NCI-H1436 treated with DMSO at 0.1 percent for 48 hours (cell line): ENCODE data around the gene USP6NL.

Experiments used
- DNase-seq: peaks from one replicate; lab custom pipeline; 2025; lab: John Stamatoyannopoulos, UW

The USP6NL gene

GRCh38 chr10:11414314-11415038, 197.0 kb downstream of the USP6NL start:
- no peak for DNase-seq

DNA sequence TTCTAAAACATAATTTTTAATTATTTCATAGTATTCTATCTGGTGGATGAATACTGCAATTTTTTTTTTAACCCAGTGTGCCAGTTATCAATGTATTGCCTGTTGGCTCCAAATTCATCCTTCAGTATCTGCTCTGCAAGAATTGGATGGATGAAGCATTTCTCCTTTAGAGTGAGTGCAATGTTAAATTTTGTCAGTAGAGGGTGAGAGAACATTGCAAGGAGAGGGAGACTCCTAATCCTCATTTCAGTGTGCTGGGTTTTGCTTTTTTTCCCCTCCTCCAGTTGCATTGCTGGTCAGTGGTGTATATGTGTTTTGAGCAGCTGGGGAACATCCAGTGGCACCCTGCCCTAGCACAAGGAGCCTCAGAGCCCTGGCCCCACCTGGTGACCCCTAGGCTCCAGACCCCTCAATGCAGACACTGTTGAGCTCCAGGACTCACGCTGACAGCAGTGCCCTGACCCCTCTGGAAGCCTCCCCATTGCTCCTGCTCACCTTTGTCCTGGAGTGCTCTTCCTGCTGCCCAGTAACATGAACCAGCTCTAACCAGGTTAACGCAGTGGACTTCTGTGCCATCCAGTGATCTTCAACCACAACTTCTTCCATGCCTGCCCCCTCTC, 199.4 kb downstream of the USP6NL start:
- no peak for DNase-seq

DNA sequence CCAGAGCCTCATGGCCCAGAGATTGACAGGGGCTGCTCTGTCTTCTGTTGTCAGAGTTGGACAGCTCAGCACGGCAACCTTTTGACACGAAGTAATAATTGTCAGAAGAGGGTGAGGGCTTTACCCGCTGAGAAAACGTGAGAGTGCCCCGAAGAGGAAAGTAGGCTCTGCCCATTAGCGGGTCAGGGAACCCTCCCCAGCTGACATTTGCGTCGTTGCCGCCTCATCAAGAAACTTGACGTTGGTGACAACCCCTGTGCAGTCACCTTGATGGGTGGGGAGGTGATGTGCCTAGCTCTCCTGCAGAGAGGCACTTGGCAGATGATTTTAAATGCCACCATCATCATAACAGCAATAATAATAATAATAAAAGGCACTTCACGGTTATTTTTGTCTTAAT, 202.1 kb downstream of the USP6NL start:
- DNase-seq = no peak

DNA sequence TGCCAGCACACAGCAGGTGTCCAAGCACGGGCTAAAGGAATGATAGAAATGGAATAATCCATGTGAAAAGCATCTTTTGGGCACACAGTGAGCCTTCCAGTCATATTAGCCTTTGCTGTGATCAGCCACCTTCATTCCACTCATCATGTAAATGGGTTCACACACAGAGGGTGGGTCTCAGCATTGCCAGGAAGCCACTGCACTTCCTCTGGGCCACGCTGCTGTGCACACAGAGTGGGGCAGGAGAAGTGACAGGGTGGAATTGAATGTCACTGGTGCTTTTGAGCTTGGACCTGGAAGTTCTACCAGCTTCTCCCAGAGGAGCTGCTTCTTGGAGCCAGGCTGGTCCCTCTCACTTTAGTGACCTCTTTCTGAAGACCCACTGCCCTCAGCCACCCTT, 203.5 kb downstream of the USP6NL start:
- DNase-seq = no peak

DNA sequence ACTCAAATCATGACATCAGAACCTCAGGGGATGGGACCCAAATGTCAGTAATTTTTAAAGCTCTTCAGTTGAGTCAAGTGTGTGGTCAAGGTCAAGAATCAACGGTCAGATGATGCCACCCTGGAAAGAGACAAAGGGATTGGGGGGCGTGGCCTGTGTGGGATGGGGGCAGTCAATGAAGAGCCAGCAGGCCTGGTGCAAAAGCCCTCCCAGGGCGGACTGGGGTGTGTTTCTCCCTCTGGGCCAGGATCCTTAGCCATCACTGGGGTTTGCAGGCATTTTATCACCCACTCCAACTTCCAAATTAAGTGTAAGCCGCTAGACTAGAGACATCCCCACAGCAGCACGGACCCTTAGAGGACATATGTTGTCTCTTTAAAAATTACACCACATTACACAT, 204.7 kb downstream of the USP6NL start:
- no peak for DNase-seq

- DNase-seq = peak; percentile 25
These were observed 206.5 kb downstream of the USP6NL start for GRCh38 chr10:11404901-11405300.
